ENCODE results near the gene SAT1. TPM values are rescaled to one million over a fixed set of nuclear protein-coding genes. Genes with fewer than 3 reads are reported as not detected.

Gene SAT1
- total and polyA plus RNA-seq, 2 donors, result 291 to 2,700 TPM

GRCh38 chrX:23783589-23784469, 856 bp downstream of the SAT1 start:
- Histone ChIP-seq H3K4me3 (ENCODE audit: low read length in 2 of 2) (peak overlapping the region; percentile 70 to 72), H3K27me3 (ENCODE audit: control insufficient read depth in 2 of 2, insufficient read depth in 1 of 2, low read length in 1 of 2) (no peaks in the 10 kb centered on the region), H3K9me3 (ENCODE audit: control insufficient read depth in 2 of 2, insufficient read depth in 1 of 2, low read length in 1 of 2) (no peaks in the 10 kb centered on the region), H3K36me3 (ENCODE audit: control insufficient read depth in 2 of 2, insufficient read depth in 2 of 2, low read length in 1 of 2) (peaks cover 0 to 9% of the 10 kb centered on the region in 2 donors), H3K4me1 (ENCODE audit: control insufficient read depth in 2 of 2, insufficient read depth in 2 of 2, low read length in 2 of 2) (peaks cover 2 to 5% of the 10 kb centered on the region in 2 donors), H3K27ac (ENCODE audit: low read depth in 1 of 2, low read length in 1 of 2) (peak overlapping the region; percentile 85 to 89)
- peak in 1 of 9 donors; percentile 37 for DNase-seq (ENCODE audit: low read depth in 6 of 9, low spot score in 9 of 9)
- WGBS, result 19% methylated on average over 21 of the region's 21 CpGs

- H3K4me3 ChIP-seq (ENCODE audit: low read length in 2 of 2), result peak overlapping the region; percentile 70 to 72
- no peaks in the 10 kb centered on the region for H3K9me3 ChIP-seq (ENCODE audit: control insufficient read depth in 2 of 2, insufficient read depth in 1 of 2, low read length in 1 of 2)
- H3K36me3 ChIP-seq (ENCODE audit: control insufficient read depth in 2 of 2, insufficient read depth in 2 of 2, low read length in 1 of 2), result peaks cover 0 to 9% of the 10 kb centered on the region in 2 donors
- H3K27ac ChIP-seq (ENCODE audit: low read depth in 1 of 2, low read length in 1 of 2), result peak overlapping the region in 1 of 2 donors; percentile 52
- DNase-seq (ENCODE audit: low read depth in 6 of 9, low spot score in 9 of 9), result no peak
- 76% methylated on average over 8 of the region's 8 CpGs for WGBS
- peaks cover 2 to 5% of the 10 kb centered on the region in 2 donors for H3K4me1 ChIP-seq (ENCODE audit: control insufficient read depth in 2 of 2, insufficient read depth in 2 of 2, low read length in 2 of 2)
- no peaks in the 10 kb centered on the region for H3K27me3 ChIP-seq (ENCODE audit: control insufficient read depth in 2 of 2, insufficient read depth in 1 of 2, low read length in 1 of 2)
These were observed 1.7 kb downstream of the SAT1 start for GRCh38 chrX:23784470-23785331.

GRCh38 chrX:23785580-23785979, 2.6 kb downstream of the SAT1 start:
- 97% methylated on average over 2 of the region's 2 CpGs for WGBS
- Histone ChIP-seq H3K27me3 (ENCODE audit: control insufficient read depth in 2 of 2, insufficient read depth in 1 of 2, low read length in 1 of 2) (no peaks in the 10 kb centered on the region), H3K27ac (ENCODE audit: low read depth in 1 of 2, low read length in 1 of 2) (no peak overlapping the region), H3K9me3 (ENCODE audit: control insufficient read depth in 2 of 2, insufficient read depth in 1 of 2, low read length in 1 of 2) (no peaks in the 10 kb centered on the region), H3K36me3 (ENCODE audit: control insufficient read depth in 2 of 2, insufficient read depth in 2 of 2, low read length in 1 of 2) (peaks cover 0 to 9% of the 10 kb centered on the region in 2 donors), H3K4me3 (ENCODE audit: low read length in 2 of 2) (no peak overlapping the region), H3K4me1 (ENCODE audit: control insufficient read depth in 2 of 2, insufficient read depth in 2 of 2, low read length in 2 of 2) (peaks cover 2 to 5% of the 10 kb centered on the region in 2 donors)
- DNase-seq (ENCODE audit: low read depth in 6 of 9, low spot score in 9 of 9), result no peak

GRCh38 chrX:23786268-23786815, 3.4 kb downstream of the SAT1 start:
- no peak for DNase-seq (ENCODE audit: low read depth in 6 of 9, low spot score in 9 of 9)
- no peaks in the 10 kb centered on the region for H3K9me3 ChIP-seq (ENCODE audit: control insufficient read depth in 2 of 2, insufficient read depth in 1 of 2, low read length in 1 of 2)
- H3K4me3 ChIP-seq (ENCODE audit: low read length in 2 of 2), result no peak overlapping the region
- H3K36me3 ChIP-seq (ENCODE audit: control insufficient read depth in 2 of 2, insufficient read depth in 2 of 2, low read length in 1 of 2), result peaks cover 0 to 9% of the 10 kb centered on the region in 2 donors
- H3K27me3 ChIP-seq (ENCODE audit: control insufficient read depth in 2 of 2, insufficient read depth in 1 of 2, low read length in 1 of 2), result no peaks in the 10 kb centered on the region
- whole genome bisulfite sequencing, result 88% methylated on average over 11 of the region's 11 CpGs
- H3K4me1 ChIP-seq (ENCODE audit: control insufficient read depth in 2 of 2, insufficient read depth in 2 of 2, low read length in 2 of 2), result peaks cover 2 to 5% of the 10 kb centered on the region in 2 donors
- H3K27ac ChIP-seq (ENCODE audit: low read depth in 1 of 2, low read length in 1 of 2), result no peak overlapping the region

- peaks cover 0 to 9% of the 10 kb centered on the region in 2 donors for H3K36me3 ChIP-seq (ENCODE audit: control insufficient read depth in 2 of 2, insufficient read depth in 2 of 2, low read length in 1 of 2)
- no peak for DNase-seq (ENCODE audit: low read depth in 6 of 9, low spot score in 9 of 9)
- H3K4me3 ChIP-seq (ENCODE audit: low read length in 2 of 2), result no peak overlapping the region
- 97% methylated on average over 2 of the region's 2 CpGs for WGBS
- peaks cover 2% of the 10 kb centered on the region in 2 donors for H3K4me1 ChIP-seq (ENCODE audit: control insufficient read depth in 2 of 2, insufficient read depth in 2 of 2, low read length in 2 of 2)
- no peaks in the 10 kb centered on the region for H3K27me3 ChIP-seq (ENCODE audit: control insufficient read depth in 2 of 2, insufficient read depth in 1 of 2, low read length in 1 of 2)
- H3K27ac ChIP-seq (ENCODE audit: low read depth in 1 of 2, low read length in 1 of 2), result no peak overlapping the region
- no peaks in the 10 kb centered on the region for H3K9me3 ChIP-seq (ENCODE audit: control insufficient read depth in 2 of 2, insufficient read depth in 1 of 2, low read length in 1 of 2)
These were observed 4.8 kb downstream of the SAT1 start for GRCh38 chrX:23787745-23788118.

- no peaks in the 10 kb centered on the region for H3K27me3 ChIP-seq (ENCODE audit: control insufficient read depth in 2 of 2, insufficient read depth in 1 of 2, low read length in 1 of 2)
- peaks cover 0 to 9% of the 10 kb centered on the region in 2 donors for H3K36me3 ChIP-seq (ENCODE audit: control insufficient read depth in 2 of 2, insufficient read depth in 2 of 2, low read length in 1 of 2)
- peaks cover 2% of the 10 kb centered on the region in 2 donors for H3K4me1 ChIP-seq (ENCODE audit: control insufficient read depth in 2 of 2, insufficient read depth in 2 of 2, low read length in 2 of 2)
- no peak overlapping the region for H3K27ac ChIP-seq (ENCODE audit: low read depth in 1 of 2, low read length in 1 of 2)
- DNase-seq (ENCODE audit: low read depth in 6 of 9, low spot score in 9 of 9), result no peak
- no peaks in the 10 kb centered on the region for H3K9me3 ChIP-seq (ENCODE audit: control insufficient read depth in 2 of 2, insufficient read depth in 1 of 2, low read length in 1 of 2)
- H3K4me3 ChIP-seq (ENCODE audit: low read length in 2 of 2), result no peak overlapping the region
These were observed 5.5 kb downstream of the SAT1 start for GRCh38 chrX:23788521-23788920.

- Histone ChIP-seq H3K27me3 (ENCODE audit: control insufficient read depth in 2 of 2, insufficient read depth in 1 of 2, low read length in 1 of 2) (no peaks in the 10 kb centered on the region), H3K27ac (ENCODE audit: low read depth in 1 of 2, low read length in 1 of 2) (no peak overlapping the region), H3K4me3 (ENCODE audit: low read length in 2 of 2) (no peak overlapping the region), H3K9me3 (ENCODE audit: control insufficient read depth in 2 of 2, insufficient read depth in 1 of 2, low read length in 1 of 2) (no peaks in the 10 kb centered on the region), H3K36me3 (ENCODE audit: control insufficient read depth in 2 of 2, insufficient read depth in 2 of 2, low read length in 1 of 2) (peaks cover 0 to 9% of the 10 kb centered on the region in 2 donors), H3K4me1 (ENCODE audit: control insufficient read depth in 2 of 2, insufficient read depth in 2 of 2, low read length in 2 of 2) (peaks cover 2% of the 10 kb centered on the region in 2 donors)
- no peak for DNase-seq (ENCODE audit: low read depth in 6 of 9, low spot score in 9 of 9)
- 97% methylated on average over 4 of the region's 4 CpGs for WGBS
These were observed 6.0 kb downstream of the SAT1 start for GRCh38 chrX:23788946-23789345.

- Histone ChIP-seq H3K36me3 (ENCODE audit: control insufficient read depth in 2 of 2, insufficient read depth in 2 of 2, low read length in 1 of 2) (peaks cover 0 to 8% of the 10 kb centered on the region in 2 donors), H3K27me3 (ENCODE audit: control insufficient read depth in 2 of 2, insufficient read depth in 1 of 2, low read length in 1 of 2) (no peaks in the 10 kb centered on the region), H3K27ac (ENCODE audit: low read depth in 1 of 2, low read length in 1 of 2) (no peak overlapping the region), H3K4me3 (ENCODE audit: low read length in 2 of 2) (no peak overlapping the region), H3K9me3 (ENCODE audit: control insufficient read depth in 2 of 2, insufficient read depth in 1 of 2, low read length in 1 of 2) (no peaks in the 10 kb centered on the region), H3K4me1 (ENCODE audit: control insufficient read depth in 2 of 2, insufficient read depth in 2 of 2, low read length in 2 of 2) (peaks cover under 1 to 2% of the 10 kb centered on the region in 2 donors)
- 92% methylated on average over 8 of the region's 8 CpGs for WGBS
- DNase-seq (ENCODE audit: low read depth in 6 of 9, low spot score in 9 of 9), result no peak
These were observed 6.6 kb downstream of the SAT1 start for GRCh38 chrX:23789386-23790154.

Data from thymus (tissue), 11 donors.